K562 (cell line): ENCODE results near the gene CA7. TPM values are rescaled to one million over a fixed set of nuclear protein-coding genes. Genes with fewer than 3 reads are reported as not detected.

Experiments used
- EP400 ChIP-seq: fragments of 450-650 bp; IDR thresholded peaks from 2 replicates; pipeline ENCODE4 v1.6.1; 2017; ENCODE audit warnings: antibody characterized with exemption, mild to moderate bottlenecking, moderate library complexity
- FOXK2 ChIP-seq, 2 experiments: fragments of 450-650 bp; IDR thresholded peaks in 1 of 2; conservative IDR thresholded peaks in 1 of 2; 2 replicates each; pipeline ENCODE4 v1.6.1; 2016; ENCODE audit warnings: low read depth in 2 of 2, mild to moderate bottlenecking in 1 of 2
- FOXP4 ChIP-seq: sonication (generic); formaldehyde crosslinking; IDR thresholded peaks from 2 replicates; pipeline ENCODE4 v1.8.0; 2022; ENCODE audit warnings: mild to moderate bottlenecking, missing genetic modification reagents, borderline replicate concordance
- KHSRP ChIP-seq: fragments of 450-650 bp; IDR thresholded peaks from 2 replicates; pipeline ENCODE4 v1.6.1; 2017
- MAFK ChIP-seq: IDR thresholded peaks from 2 replicates; pipeline ENCODE4 v1.6.1; 2011; ENCODE audit warnings: low read length, improper control_type of control experiment
- MCM2 ChIP-seq: fragments of 450-650 bp; IDR thresholded peaks from 2 replicates; pipeline ENCODE4 v1.6.1; 2017; ENCODE audit warnings: low read depth, mild to moderate bottlenecking
- MXI1 ChIP-seq: IDR thresholded peaks from 2 replicates; pipeline ENCODE4 v1.6.1; 2011; ENCODE audit warnings: low read depth, mild to moderate bottlenecking, improper control_type of control experiment, low read length
- MYBL2 ChIP-seq, 2 experiments: fragments of 450-650 bp in 1 of 2; sonication (generic) in 1 of 2; formaldehyde crosslinking in 1 of 2; IDR thresholded peaks; 2 replicates each; pipeline versions ENCODE4 v1.6.1 to v1.8.1; 2017 to 2022; ENCODE audit warnings: borderline replicate concordance in 1 of 2, inconsistent platforms in 1 of 2, low read depth in 1 of 2, mild to moderate bottlenecking in 1 of 2, missing genetic modification reagents in 1 of 2, moderate library complexity in 1 of 2
- ZFP36 ChIP-seq: fragments of 150-350 bp; IDR thresholded peaks from 2 replicates; pipeline ENCODE4 v1.6.1; 2018; ENCODE audit warnings: low read length, low read depth; ENCODE audit not compliant: partially characterized antibody
- ZNF174 ChIP-seq: fragments of 250-450 bp; sonication (Bioruptor Pico); IDR thresholded peaks from 2 replicates; pipeline ENCODE4 v1.4.0; 2020; ENCODE audit warnings: mild to moderate bottlenecking
- ZNF584 ChIP-seq: fragments of 200-800 bp; sonication (Bioruptor generic); IDR thresholded peaks from 2 replicates; pipeline ENCODE4 v1.6.1; 2016; ENCODE audit warnings: low read depth, mild to moderate bottlenecking, missing genetic modification characterization, missing compliant biosample characterization
- ZNF75A ChIP-seq: fragments of 450-650 bp; formaldehyde crosslinking; IDR thresholded peaks from 2 replicates; pipeline ENCODE4 v1.4.0; 2020; ENCODE audit warnings: mild to moderate bottlenecking
- ZNF764 ChIP-seq: fragments of 250-450 bp; sonication (Bioruptor Pico); IDR thresholded peaks from 2 replicates; pipeline ENCODE4 v1.4.0; 2020; ENCODE audit warnings: low read depth, mild to moderate bottlenecking, moderate library complexity
- polyA plus RNA-seq, 8 experiments: library from polyadenylated mRNA; depleted of rRNA in 4 of 8; stranded (reverse) in 5 of 8; unstranded in 3 of 8; fragments of >200 nt; fragmentation: Nextera tagmentation in 2 of 8; fragmentation: Illumina TruSeq in 1 of 8; extraction: Ambion mirVana in 2 of 8; extraction: Trizol in 1 of 8; gene quantifications; 2 replicates each; pipeline versions ENCODE4 v1.2.1 to v1.2.3, GENCODE V29; 2011 to 2014; ENCODE audit warnings: inconsistent platforms in 1 of 8, missing spikeins in 1 of 8
- total RNA-seq, 7 experiments: library from RNA; depleted of rRNA in 6 of 7; stranded (reverse); fragments of >200 nt in 6 of 7; fragmentation: Illumina TruSeq in 2 of 7; extraction: Trizol in 2 of 7; gene quantifications; 2 replicates each; pipeline versions ENCODE4 v1.2.1 to v1.2.3, GENCODE V29; 2011 to 2021; ENCODE audit warnings: low replicate concordance in 1 of 7
- TF ChIP-seq, protein P1 (sequence below), 2 experiments: fragments of 450-650 bp; IDR thresholded peaks; 2 replicates each; pipeline ENCODE4 v1.6.1; 2016; ENCODE audit warnings: mild to moderate bottlenecking in 2 of 2, borderline replicate concordance in 1 of 2, low read depth in 1 of 2, moderate library complexity in 1 of 2

Gene CA7
- total and polyA plus RNA-seq, 9 of the 15 experiments (the other 6 are each of a cell fraction or from before 2014, with no cell fraction given) = 0.03 to 0.07 (median 0.05) TPM; not detected in 5

- TF ChIP-seq MYBL2 (IDR thresholded peaks at IDR 0.05; ENCODE audit: low read depth) (no peak), MYBL2 (CRISPR knock-in tag; IDR thresholded peaks at IDR 0.05; ENCODE audit: borderline replicate concordance) (no peak), MAFK (no peak), FOXK2 (conservative IDR thresholded peaks at IDR 0.05 in 1 of 2, IDR thresholded peaks at IDR 0.05 in 1 of 2; ENCODE audit: low read depth in 2 of 2) (peak; percentile 87 to 90), KHSRP (no peak), ZFP36 (no peak), ZNF174 (no peak), FOXP4 (CRISPR knock-in tag) (0 out of 2 replicates have a peak, but pooled peaks have one; percentile 47), ZNF584 (CRISPR knock-in tag) (0 out of 2 replicates have a peak, but pooled peaks have one; percentile 65), MCM2 (no peak), MXI1 (no peak), ZNF75A (0 out of 2 replicates have a peak, but pooled peaks have one; percentile 27), ZNF764 (CRISPR knock-in tag) (no peak), EP400 (no peak)
- TF ChIP-seq, protein P1, sequence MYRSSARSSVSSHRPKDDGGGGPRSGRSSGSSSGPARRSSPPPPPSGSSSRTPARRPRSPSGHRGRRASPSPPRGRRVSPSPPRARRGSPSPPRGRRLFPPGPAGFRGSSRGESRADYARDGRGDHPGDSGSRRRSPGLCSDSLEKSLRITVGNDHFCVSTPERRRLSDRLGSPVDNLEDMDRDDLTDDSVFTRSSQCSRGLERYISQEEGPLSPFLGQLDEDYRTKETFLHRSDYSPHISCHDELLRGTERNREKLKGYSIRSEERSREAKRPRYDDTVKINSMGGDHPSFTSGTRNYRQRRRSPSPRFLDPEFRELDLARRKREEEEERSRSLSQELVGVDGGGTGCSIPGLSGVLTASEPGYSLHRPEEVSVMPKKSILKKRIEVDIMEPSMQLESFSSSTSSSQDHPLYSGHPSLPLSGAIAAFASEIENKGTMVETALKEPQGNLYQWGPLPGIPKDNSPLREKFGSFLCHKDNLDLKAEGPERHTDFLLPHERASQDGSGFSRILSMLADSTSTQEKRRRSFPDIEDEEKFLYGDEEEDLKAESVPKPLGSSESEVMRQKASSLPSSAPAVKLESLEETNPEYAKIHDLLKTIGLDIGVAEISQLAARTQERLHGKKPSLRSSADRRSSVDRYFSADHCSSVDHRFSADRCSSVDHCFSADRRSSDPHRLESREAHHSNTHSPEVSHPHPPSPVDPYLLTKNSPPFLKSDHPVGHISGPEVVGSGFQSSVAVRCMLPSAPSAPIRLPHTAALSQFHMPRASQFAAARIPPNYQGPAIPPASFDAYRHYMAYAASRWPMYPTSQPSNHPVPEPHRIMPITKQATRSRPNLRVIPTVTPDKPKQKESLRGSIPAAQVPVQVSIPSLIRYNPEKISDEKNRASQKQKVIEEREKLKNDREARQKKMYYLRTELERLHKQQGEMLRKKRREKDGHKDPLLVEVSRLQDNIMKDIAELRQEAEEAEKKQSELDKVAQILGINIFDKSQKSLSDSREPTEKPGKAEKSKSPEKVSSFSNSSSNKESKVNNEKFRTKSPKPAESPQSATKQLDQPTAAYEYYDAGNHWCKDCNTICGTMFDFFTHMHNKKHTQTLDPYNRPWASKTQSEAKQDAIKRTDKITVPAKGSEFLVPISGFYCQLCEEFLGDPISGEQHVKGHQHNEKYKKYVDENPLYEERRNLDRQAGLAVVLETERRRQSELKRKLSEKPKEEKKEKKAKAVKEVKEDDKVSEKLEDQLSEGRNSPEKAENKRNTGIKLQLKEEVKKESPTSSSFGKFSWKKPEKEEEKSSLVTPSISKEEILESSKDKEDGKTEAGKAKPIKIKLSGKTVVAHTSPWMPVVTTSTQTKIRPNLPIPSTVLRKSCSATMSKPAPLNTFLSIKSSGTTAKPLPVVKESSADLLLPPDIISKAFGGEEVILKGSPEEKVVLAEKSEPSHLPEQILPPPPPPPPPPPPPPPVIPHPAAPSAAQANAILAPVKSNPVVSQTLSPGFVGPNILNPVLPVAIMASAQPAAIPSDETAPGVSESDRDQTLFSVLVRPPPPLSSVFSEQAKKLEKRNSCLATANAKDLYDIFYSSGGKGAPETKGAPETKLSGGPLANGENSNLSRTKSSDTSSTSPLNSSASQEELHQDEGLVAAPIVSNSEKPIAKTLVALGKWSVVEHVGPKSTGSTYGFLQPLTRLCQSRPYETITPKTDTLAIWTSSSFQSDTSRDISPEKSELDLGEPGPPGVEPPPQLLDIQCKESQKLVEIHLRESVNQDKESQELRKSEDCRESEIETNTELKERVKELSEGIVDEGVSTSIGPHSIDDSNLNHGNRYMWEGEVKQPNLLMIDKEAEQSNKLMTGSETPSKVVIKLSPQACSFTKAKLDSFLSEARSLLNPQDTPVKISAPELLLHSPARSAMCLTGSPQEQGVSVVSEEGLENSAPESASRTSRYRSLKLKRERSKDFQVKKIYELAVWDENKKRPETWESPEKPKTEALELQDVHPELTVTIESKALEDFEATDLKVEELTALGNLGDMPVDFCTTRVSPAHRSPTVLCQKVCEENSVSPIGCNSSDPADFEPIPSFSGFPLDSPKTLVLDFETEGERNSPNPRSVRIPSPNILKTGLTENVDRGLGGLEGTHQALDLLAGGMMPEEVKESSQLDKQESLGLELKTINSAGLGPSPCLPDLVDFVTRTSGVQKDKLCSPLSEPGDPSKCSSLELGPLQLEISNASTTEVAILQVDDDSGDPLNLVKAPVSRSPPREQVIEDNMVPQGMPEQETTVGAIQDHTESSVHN (IDR thresholded peaks at IDR 0.05; ENCODE audit: borderline replicate concordance in 1 of 2, low read depth in 1 of 2) = no peak
- TF ChIP-seq, all 486 proteins: peak for 55
These were observed 55.2 kb downstream of the CA7 start (continued) for GRCh38 chr16:66899310-66899944.
